Stimulated activated naive CD8-positive, alpha-beta T cell treated with anti-CD3 and anti-CD28 coated beads, Interleukin-15, Interleukin-2, amounts not matched to agents 100 ng/mL and 50 ng/mL, for 24 hours (primary cell): ENCODE measurements around the gene MYZAP.

Experiments used
- H3K27ac Mint-ChIP-seq: one replicate; pipeline ENCODE4 v1.8.0; 2021; ENCODE audit warnings: mild to moderate bottlenecking, mixed read lengths
- H3K27me3 Mint-ChIP-seq: one replicate; pipeline ENCODE4 v1.8.0; 2021; ENCODE audit warnings: mixed read lengths
- H3K36me3 Mint-ChIP-seq: one replicate; pipeline ENCODE4 v1.8.0; 2021; ENCODE audit warnings: low read depth, mixed read lengths
- H3K4me1 Mint-ChIP-seq: one replicate; pipeline ENCODE4 v1.8.0; 2021; ENCODE audit warnings: low read depth, mixed read lengths
- H3K4me3 Mint-ChIP-seq: one replicate; pipeline ENCODE4 v1.8.0; 2021; ENCODE audit warnings: mild to moderate bottlenecking, mixed read lengths
- H3K9me3 Mint-ChIP-seq: one replicate; pipeline ENCODE4 v1.8.0; 2021; ENCODE audit warnings: mixed read lengths

MYZAP gene

DNA sequence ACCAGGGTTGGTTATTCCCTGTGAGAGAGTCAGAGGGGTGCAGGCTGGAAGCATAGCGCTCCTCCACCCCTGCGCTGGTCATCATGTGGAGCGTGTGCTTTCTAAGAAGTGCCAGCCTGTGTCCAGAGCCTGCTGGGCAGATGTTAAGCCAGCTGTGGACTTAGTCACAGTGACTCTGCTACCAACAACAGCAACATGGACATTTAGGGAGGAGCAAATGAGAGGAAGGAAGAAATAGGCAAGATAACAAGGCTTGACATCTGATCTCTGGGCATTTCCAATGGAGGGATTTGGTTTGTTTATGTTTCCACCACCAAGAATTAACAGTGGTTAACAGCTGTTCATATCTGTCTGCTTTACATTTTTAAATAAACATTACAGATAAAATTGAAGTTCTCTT, 36.4 kb upstream of the MYZAP start:
- H3K27ac Mint-ChIP-seq: no peak overlapping the region
- H3K9me3 Mint-ChIP-seq: no peaks in the 10 kb centered on the region
- H3K4me3 Mint-ChIP-seq: no peak overlapping the region
- H3K27me3 Mint-ChIP-seq: peaks cover 12% of the 10 kb centered on the region
- H3K36me3 Mint-ChIP-seq: no peaks in the 10 kb centered on the region
- H3K4me1 Mint-ChIP-seq: peaks cover 5% of the 10 kb centered on the region

DNA sequence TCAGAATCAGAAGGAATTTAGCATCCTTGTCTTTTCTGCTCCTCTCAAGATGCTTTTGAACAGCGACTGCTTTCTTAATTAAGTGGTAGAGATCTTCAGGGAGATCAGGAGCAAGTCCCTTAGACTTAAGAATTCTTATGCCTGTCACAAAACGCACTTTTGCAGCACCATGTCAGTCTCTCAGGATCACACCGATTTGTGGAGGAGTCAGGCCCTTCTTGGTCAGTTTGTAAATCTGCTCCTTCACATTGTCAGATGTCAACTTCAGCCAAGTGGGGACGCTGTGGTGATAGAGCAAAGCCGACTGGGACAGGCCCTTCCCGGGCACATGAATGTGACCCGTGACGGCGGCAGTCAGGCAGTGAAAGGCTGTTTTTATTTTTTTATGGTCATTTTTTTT, 35.7 kb upstream of the MYZAP start:
- peaks cover 12% of the 10 kb centered on the region for H3K27me3 Mint-ChIP-seq
- peaks cover 11% of the 10 kb centered on the region for H3K4me1 Mint-ChIP-seq
- H3K4me3 Mint-ChIP-seq: no peak overlapping the region
- H3K27ac Mint-ChIP-seq: no peak overlapping the region
- no peaks in the 10 kb centered on the region for H3K9me3 Mint-ChIP-seq
- H3K36me3 Mint-ChIP-seq: no peaks in the 10 kb centered on the region

DNA sequence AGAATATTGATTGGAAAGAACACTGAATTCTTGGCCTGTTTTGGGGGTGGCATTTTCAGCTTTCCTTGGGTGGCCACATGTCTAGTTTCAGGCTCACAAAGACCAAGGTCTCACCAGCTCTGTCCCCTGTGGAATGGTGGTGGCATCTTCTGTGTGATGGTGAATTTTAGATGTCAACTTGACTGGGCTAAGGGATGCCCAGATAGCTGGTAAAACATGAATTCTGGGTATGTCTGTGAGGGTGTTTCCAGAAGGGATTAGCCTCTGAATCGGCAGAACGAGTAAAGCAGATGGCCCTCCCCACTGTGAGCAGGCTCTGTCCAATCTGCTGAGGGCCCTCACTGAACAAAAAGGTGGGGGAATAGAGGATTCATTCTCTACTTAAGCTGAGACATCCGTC, 34.4 kb upstream of the MYZAP start:
- Mint-ChIP-seq H3K4me3 (no peak overlapping the region), H3K36me3 (peaks cover 4% of the 10 kb centered on the region), H3K27ac (no peak overlapping the region), H3K9me3 (peaks cover 4% of the 10 kb centered on the region), H3K4me1 (peaks cover 24% of the 10 kb centered on the region), H3K27me3 (peaks cover 12% of the 10 kb centered on the region)

DNA sequence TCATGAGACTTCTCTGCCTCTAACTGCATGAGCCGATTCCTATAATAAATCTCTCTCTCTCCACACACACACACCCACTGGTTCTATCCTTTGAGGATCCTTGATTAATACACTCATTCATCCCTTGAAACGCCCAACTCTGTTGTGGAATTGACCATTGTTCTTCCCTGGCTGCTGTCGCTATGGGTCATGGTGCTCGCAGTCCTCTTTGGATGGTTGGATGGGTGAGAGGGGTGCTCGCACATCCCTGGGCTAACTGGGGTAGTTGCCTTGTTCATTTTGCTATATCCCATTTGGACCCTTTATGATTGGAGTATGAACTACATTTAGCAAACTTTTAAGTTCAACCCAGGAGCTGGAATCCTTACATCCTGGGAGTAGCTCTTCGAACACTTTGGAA, 33.9 kb upstream of the MYZAP start:
- peaks cover 29% of the 10 kb centered on the region for H3K4me1 Mint-ChIP-seq
- no peak overlapping the region for H3K27ac Mint-ChIP-seq
- H3K27me3 Mint-ChIP-seq: peaks cover 12% of the 10 kb centered on the region
- no peak overlapping the region for H3K4me3 Mint-ChIP-seq
- peaks cover 4% of the 10 kb centered on the region for H3K9me3 Mint-ChIP-seq
- H3K36me3 Mint-ChIP-seq: peaks cover 4% of the 10 kb centered on the region

DNA sequence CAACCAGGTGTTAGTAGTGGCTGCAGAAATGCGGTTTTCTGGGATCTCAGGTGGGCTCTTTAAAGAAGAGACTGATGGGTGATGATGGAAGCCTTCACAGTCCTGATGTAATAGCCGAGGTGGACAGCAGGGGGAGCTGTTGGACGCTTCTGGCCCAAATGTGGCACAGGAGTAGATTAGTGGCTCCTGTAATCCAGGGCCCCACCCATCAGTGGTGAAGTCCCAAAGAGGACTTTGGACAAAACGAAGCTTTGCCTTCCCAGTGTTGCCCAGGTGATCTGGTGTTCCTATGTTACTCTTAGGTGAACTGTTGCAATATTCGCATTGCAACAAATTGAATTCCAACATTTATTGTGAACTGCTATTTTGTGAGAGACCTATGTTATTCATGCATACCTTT, 31.8 kb upstream of the MYZAP start:
- Mint-ChIP-seq H3K36me3 (peaks cover 4% of the 10 kb centered on the region), H3K9me3 (peaks cover 4% of the 10 kb centered on the region), H3K27ac (no peak overlapping the region), H3K27me3 (peaks cover 15% of the 10 kb centered on the region), H3K4me1 (peaks cover 40% of the 10 kb centered on the region), H3K4me3 (no peak overlapping the region)

DNA sequence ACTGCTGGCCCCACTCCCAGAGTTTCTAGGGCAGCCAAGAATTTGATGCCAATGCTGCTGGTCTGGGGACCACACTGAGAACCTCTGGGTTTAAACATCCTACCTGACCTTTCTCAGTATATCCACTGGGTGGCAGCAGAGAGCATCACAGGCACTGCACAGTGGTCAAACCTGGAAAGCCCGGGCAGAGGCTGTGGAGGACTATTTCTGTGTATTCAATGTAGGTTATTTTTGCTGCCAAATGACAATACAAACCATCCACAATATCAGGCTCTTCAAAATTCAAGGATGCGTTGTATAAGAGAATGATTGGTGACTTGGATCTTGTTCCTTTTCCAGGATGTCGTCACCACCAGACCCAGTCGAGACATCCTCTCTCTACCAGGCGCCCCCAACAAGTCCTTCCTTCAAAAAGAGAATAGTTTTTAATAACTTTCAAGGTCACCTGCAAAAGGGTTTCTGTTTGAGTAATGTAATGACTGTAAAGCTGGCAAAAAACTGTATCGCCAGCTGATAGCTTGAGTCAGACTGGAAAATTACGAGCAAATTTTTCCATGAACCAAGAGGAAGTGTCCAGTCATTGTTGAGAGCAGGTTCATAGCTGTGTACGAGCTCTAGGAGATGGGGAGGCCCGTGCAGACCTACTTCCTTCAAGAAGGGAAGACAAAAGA, 30.5 kb upstream of the MYZAP start:
- Mint-ChIP-seq H3K27me3 (peaks cover 17% of the 10 kb centered on the region), H3K9me3 (peaks cover 4% of the 10 kb centered on the region), H3K4me1 (peaks cover 49% of the 10 kb centered on the region), H3K36me3 (peaks cover 4% of the 10 kb centered on the region), H3K27ac (peak overlapping the region; percentile 98), H3K4me3 (peak overlapping the region; percentile 60)

DNA sequence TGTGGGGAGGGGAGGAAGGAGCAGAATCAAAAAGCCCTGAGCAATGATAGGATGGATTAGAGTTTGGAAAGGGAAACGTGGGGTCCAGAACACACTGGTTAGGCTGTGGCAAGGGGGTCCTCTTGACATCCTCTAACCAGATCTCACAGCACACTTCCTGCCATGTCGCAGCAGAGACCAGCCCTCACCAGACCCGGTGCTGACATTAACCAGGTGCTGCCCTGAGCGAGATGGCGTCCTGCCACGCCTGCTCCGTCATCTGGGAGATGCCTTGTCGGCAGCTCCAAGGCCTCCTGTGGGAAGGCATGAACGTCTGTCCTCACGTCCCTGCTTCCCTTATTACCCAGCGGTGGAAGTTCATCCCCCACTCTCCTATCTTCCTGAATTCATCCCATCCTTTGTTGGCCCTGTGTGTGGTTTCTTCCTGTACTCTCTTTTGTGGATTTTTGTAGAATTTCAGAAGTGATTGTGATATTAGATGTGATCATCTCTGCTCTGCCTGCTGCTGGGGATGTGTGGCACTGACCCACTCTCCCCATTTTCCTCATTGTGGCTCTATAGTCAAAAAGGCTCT, 29.4 kb upstream of the MYZAP start:
- peaks cover 49% of the 10 kb centered on the region for H3K4me1 Mint-ChIP-seq
- H3K36me3 Mint-ChIP-seq: peaks cover 4% of the 10 kb centered on the region
- no peak overlapping the region for H3K4me3 Mint-ChIP-seq
- H3K27me3 Mint-ChIP-seq: peaks cover 22% of the 10 kb centered on the region
- H3K9me3 Mint-ChIP-seq: peaks cover 4% of the 10 kb centered on the region
- peak overlapping the region; percentile 98 for H3K27ac Mint-ChIP-seq

DNA sequence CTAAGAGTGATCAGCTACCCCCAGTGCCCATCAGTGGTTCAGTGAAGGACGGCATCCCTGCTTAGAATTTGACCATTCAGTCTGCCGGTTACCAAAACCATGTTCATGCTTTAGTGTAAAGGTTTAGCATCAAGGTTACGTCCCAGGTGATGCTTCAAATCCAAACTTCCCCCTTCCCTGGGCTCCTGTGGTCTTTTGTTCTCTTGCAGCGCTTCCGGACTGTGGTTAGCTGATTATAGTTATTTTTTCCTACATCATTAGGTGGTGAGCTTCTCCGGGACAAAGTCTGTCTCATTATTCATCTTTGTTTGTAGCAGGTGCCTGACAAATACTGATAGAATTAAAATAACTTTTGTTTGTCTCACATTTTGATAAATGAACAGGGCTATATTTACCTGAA, 28.3 kb upstream of the MYZAP start:
- H3K27me3 Mint-ChIP-seq: peaks cover 22% of the 10 kb centered on the region
- H3K27ac Mint-ChIP-seq: no peak overlapping the region
- H3K4me1 Mint-ChIP-seq: peaks cover 53% of the 10 kb centered on the region
- no peak overlapping the region for H3K4me3 Mint-ChIP-seq
- peaks cover 4% of the 10 kb centered on the region for H3K9me3 Mint-ChIP-seq
- H3K36me3 Mint-ChIP-seq: peaks cover 4% of the 10 kb centered on the region

DNA sequence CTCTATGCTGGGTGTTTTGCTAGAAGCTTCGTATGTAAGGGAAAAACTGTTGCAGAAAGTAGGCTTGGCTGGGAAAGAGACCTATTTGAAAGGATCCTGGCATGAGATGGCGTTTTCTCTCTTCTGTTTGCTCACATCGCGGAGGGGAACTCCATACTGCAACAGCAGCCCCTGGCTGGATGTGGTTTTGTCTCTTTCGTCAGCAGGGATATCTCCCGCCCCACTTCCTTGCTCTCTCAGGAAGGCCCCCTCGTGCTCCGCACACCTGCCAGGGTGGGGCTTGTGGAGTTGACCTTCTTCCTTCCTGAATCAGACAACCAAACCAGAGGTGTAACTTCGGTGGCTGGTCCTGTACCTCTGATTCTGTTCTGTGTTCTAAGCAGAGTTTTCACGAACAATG, 26.4 kb upstream of the MYZAP start:
- Mint-ChIP-seq H3K9me3 (peaks cover 4% of the 10 kb centered on the region), H3K4me3 (peak overlapping the region; percentile 47), H3K36me3 (peaks cover 4% of the 10 kb centered on the region), H3K4me1 (peaks cover 48% of the 10 kb centered on the region), H3K27ac (peak overlapping the region; percentile 56), H3K27me3 (peaks cover 19% of the 10 kb centered on the region)

DNA sequence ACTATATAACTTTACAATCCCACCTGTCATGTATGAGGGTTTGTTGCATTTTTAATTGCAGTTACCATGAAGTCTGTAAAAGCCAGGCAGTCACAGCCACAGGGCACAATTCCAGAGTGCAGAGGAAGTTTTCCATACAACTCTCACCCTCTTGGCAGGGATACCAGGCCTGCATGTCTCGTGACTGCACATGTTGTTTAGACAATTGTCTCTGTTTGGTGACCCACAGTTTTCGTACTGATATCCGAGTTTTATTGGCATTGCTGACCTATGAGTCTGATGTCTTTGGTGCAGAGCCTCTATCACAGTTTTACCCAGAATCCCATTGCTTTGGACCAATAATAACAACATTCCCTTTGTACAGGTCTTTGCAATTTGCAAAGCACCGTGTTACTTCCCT, 24.9 kb upstream of the MYZAP start:
- Mint-ChIP-seq H3K27ac (no peak overlapping the region), H3K27me3 (peaks cover 19% of the 10 kb centered on the region), H3K9me3 (no peaks in the 10 kb centered on the region), H3K4me3 (no peak overlapping the region), H3K4me1 (peaks cover 33% of the 10 kb centered on the region), H3K36me3 (no peaks in the 10 kb centered on the region)

DNA sequence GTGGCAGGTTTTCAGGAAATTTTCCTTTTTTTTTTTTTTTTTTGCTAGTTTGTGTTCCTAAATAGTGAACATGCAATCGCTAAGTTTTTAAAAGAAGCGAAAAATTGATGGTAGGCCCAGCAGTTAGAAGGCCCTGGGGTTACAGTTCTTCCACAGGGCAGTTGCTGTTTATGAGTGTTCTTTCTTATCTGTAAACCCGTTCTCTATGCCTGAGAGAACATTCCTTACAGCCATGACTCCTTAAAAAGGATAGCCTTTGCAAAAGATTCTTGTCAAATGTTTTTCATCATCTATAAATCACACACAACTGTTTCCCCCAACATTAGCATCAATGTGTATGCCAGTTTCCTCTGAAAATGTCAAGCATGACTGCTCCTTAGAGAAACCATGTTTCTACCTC, 23.8 kb upstream of the MYZAP start:
- H3K4me1 Mint-ChIP-seq: peaks cover 23% of the 10 kb centered on the region
- no peaks in the 10 kb centered on the region for H3K9me3 Mint-ChIP-seq
- no peak overlapping the region for H3K27ac Mint-ChIP-seq
- no peak overlapping the region for H3K4me3 Mint-ChIP-seq
- no peaks in the 10 kb centered on the region for H3K36me3 Mint-ChIP-seq
- H3K27me3 Mint-ChIP-seq: peaks cover 19% of the 10 kb centered on the region

DNA sequence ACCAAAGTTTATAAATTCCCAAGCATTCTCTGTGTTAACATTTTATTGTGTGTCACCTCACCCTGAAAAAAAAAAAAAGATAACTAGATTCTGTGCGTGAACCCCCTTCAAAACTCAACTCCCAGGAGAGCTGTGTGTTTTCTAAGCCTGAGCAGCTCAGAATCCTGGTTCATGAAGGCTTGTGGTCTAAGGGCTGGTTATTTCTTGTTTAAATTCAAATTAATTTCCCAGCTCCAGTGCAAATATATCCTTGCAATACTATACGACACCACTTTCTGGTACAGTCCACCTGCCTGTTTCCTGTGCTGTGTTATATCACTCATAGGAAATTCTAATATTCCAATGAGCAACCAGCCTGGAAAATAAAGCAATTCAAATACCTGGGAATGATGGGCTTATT, 23.4 kb upstream of the MYZAP start:
- Mint-ChIP-seq H3K4me1 (peaks cover 19% of the 10 kb centered on the region), H3K27ac (no peak overlapping the region), H3K4me3 (no peak overlapping the region), H3K36me3 (no peaks in the 10 kb centered on the region), H3K9me3 (no peaks in the 10 kb centered on the region), H3K27me3 (peaks cover 19% of the 10 kb centered on the region)

DNA sequence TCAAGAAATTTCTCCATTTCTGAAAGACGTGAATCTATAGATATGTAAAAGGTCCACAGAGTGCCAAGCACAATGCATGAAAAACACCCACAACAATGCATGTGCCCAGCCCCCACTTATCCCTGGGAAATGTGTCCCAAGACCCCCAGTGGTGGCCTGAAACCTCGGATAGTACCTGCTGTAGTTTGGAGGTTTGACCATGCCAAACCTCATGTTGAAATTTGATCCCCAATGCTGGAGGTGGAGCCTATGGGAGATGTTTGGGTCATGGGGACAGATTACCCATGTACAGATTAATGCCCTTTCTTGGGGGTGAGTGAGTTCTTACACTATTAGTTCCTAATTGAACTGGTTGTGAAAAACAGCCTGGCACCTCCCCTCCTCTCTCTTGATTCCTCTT, 21.4 kb upstream of the MYZAP start:
- Mint-ChIP-seq H3K27me3 (peaks cover 12% of the 10 kb centered on the region), H3K36me3 (no peaks in the 10 kb centered on the region), H3K9me3 (no peaks in the 10 kb centered on the region), H3K4me1 (peaks cover 9% of the 10 kb centered on the region), H3K27ac (no peak overlapping the region), H3K4me3 (no peak overlapping the region)

DNA sequence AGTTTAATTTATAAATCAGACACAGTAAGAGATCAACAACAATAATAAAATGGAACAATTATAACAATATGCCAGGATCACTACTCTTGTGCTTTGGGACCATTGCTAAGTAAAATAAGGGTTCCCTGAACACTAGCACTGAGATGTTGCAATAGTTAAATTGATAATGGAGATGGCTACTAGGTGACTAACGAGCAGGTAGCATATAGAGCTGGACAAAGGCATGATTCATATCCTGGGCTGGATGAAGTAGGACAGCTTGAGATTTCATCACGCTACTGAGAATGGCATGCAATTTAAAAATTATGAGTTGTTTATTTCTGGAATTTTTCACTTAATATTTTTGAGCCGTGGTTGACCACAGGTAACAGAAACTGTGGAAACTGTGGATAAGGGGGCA, 20.7 kb upstream of the MYZAP start:
- Mint-ChIP-seq H3K27ac (no peak overlapping the region), H3K4me3 (no peak overlapping the region), H3K36me3 (no peaks in the 10 kb centered on the region), H3K9me3 (no peaks in the 10 kb centered on the region), H3K27me3 (peaks cover 11% of the 10 kb centered on the region), H3K4me1 (peaks cover 4% of the 10 kb centered on the region)

DNA sequence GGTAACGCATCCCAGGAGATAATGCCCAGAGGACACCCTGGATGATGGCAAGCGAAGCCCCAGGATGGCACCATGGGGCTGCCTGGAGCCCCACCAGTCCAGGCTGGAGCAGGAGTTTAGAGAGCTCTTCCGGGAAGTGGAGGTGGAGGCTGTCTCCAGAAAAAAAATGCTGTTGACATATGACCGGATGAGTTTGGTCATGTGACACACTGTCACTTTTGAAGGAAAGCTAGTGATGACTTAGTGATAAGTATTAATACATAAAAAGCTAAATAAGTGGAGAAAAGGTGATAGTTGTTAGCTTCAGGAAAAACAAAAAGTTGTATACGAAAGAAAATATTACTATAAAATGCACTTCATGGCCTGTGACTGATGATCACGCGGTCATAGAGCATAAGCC, 20.0 kb upstream of the MYZAP start:
- Mint-ChIP-seq H3K27ac (no peak overlapping the region), H3K4me1 (peaks cover 4% of the 10 kb centered on the region), H3K27me3 (peaks cover 5% of the 10 kb centered on the region), H3K36me3 (no peaks in the 10 kb centered on the region), H3K4me3 (no peak overlapping the region), H3K9me3 (no peaks in the 10 kb centered on the region)

DNA sequence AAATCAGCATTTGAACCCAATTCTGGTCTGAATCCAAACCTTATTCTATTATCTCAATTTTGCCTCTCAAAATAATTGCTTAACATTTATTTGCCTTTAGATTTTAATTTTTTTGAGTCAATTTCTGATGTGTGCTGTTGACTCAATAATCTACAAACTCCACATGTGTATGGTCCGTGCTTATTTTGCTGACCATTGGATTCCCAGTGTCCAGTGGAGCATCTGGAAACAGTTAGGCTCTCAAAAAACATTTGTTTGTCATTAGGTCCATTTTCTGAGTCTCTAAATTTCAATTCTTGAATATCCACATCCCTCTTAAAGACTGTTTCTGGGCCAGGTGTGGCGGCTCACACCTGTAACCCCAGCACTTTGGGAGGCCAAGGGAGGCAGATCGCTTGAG, 19.2 kb upstream of the MYZAP start:
- Mint-ChIP-seq H3K27me3 (peaks cover 5% of the 10 kb centered on the region), H3K4me3 (no peak overlapping the region), H3K27ac (no peak overlapping the region), H3K4me1 (peaks cover 4% of the 10 kb centered on the region), H3K36me3 (no peaks in the 10 kb centered on the region), H3K9me3 (no peaks in the 10 kb centered on the region)
